Stimulated activated naive CD4-positive, alpha-beta T cell (primary cell): ENCODE data around the gene DNM1L.

Experiments used
- DNase-seq, 6 experiments: peaks; one replicate each; lab custom pipeline; 2025; lab: John Stamatoyannopoulos, UW

DNM1L gene

DNA sequence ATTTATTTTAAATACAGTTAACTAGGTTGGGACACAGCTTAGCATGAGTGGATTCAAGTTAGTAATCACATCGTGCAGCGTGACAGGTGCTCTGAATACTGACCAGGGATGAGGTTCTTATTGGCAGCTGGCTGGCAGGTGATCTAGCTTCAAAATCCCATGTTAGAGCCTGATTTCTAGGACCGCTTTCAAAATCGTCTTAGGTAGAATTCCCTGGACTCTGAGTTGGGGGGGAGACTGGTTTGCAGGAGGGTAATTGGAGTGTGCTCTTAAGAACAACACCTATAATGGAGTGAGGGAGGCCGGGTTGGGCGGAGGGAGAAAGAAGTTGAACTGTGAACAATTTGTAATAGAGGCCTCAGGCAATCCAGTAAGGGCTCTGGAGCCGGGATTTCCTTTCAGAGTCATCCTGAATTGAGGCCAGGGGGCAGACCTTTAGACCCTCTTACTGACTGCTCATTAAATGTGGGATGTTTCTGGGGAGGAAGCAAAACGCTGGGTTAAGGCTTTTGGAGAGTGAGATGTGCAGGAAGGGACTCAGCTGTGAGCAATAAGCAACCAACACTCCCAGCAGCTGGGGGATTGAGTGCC, 77.5 kb downstream of the DNM1L start:
- DNase-seq = no peak

DNA sequence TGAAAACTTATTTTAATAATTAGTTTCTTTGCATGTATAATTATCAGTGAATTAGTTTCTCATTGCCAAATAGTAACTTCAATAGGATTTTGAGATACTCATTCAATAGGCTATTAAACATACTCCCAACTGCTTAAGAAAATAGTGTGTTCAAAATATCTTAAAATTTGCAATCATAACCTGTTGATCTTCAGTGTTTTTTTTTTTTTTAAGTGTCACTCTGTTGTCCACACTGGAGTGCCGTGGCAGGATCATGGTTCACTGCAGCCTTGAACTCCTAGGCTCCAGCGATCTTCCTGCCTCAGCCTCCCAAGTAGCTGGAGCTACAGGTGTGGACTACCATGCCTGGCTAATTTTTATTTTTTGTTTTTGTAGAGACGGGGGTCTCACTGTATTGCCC, 78.1 kb downstream of the DNM1L start:
- DNase-seq = no peak

DNA sequence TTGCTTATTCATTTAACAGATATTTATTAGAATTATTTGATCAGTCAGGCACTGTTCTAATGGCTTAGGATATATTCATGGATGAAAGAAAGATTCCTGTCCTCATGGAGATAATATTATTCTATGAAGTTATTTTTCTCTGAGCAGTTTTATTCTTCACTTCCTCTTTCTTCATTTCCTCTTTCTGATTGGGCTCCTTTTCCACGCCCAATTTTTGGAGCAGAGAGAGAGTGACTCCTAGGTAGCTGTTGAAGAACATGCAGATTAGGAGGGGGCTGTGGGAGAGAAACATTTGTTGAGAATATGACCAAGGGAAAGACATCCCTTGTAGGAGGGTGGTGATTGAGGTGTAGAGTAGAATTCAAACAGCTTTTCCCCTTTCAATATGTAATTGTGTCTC, 82.6 kb downstream of the DNM1L start:
- DNase-seq = no peak

DNA sequence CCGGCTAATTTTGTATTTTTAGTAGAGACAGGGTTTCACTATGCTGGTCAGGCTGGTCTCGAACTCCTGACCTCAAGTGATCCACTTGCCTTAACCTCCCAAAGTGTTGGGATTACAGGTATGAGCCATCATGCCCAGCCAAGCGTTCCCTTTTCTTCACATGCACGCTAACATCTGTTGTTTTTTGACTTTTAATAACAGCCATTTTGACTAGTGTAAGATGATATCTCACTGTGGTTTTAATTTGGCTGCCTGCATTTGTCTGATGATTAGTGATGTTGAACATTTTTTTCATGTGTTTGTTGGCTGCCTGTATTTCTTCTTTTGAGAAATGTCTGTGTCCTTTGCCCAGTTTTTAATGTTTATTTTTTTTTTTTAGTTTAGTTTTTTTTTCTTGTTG, 86.8 kb downstream of the DNM1L start:
- no peak for DNase-seq

GRCh38 chr12:32768518-32768917, 89.4 kb downstream of the DNM1L start:
- no peak for DNase-seq

DNA sequence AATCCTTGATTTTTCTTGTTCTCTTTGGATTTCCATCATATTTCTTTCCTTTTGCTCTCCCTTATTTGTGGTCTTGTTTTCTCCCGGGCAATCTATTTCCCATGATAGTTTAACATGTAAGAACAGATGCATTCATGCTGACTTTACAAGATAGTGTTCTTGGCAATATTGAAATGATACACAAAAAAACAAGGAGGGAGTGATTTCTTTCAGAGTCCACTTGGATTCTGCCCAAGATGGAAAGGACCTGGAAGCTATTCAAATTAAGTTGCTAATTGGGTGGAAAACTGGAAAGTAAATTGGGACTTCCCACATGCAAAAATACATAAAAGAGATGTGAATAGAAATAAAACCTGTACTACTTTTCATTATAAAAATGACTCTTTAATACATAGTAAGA, 91.0 kb downstream of the DNM1L start:
- no peak for DNase-seq

GRCh38 chr12:32773691-32774090, 94.6 kb downstream of the DNM1L start:
- DNase-seq = no peak

DNA sequence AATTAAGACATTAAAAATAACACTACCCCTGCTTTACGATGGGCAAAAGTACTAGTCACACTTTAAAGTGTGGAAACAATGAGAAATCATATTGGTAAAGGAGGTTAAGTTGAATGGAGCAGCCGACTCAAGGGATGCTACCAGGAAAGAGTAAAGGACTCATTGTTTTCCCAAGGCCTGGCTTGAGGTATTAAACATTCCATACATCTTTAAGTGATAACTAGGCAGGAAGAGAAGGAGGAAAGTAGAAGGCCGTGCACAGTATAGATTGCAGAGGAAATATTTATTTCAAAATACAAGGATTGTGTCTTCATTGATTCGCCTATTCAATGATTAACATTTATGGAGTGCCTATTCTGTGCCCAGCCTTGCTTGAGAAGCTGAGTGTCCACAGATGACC, 97.2 kb downstream of the DNM1L start:
- DNase-seq = no peak

DNA sequence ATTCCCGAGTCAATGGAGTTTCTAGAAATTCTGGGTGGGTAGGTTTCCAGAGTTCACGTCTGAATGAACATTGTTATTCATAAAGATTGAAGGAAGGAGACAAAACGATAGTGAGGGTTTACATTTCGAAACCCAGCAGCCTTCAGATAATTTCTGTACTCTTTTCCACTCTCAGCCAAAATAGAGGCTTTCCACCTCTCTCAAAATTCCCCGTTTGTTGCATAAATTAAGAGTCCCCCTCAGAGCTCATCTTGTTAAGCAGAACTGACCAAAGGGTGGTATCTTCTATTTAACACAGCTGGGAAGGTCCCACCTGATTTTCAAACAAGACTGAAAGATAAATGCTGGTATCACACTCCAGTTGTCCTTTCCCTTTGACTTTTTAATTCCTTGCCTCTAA, 98.1 kb downstream of the DNM1L start:
- no peak for DNase-seq

DNA sequence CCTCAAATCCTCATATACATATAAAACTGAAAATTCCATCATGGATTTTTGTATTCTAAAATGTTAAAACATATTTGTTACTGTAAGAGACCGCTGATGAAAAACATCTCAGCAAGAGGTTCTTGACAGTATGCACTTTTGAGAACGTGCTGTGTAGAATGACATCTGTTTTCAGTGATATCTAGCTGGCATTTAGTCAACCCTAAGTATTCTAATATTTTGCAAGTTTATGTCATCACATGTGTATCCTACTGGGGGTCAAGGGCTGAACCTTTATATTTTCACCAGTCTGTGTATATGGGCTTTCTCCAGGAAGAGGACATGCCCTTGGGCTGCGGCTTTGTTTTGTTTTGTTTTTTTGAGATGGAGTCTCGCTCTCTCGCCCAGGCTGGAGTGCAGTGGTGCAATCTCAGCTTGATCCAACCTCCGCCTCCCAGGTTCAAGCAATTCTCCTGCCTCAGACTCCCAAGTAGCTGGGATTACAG, 98.6 kb downstream of the DNM1L start:
- DNase-seq = no peak

- DNase-seq = no peak
Observed at GRCh38 chr12:32780071-32780470, 101.0 kb downstream of the DNM1L start.

DNA sequence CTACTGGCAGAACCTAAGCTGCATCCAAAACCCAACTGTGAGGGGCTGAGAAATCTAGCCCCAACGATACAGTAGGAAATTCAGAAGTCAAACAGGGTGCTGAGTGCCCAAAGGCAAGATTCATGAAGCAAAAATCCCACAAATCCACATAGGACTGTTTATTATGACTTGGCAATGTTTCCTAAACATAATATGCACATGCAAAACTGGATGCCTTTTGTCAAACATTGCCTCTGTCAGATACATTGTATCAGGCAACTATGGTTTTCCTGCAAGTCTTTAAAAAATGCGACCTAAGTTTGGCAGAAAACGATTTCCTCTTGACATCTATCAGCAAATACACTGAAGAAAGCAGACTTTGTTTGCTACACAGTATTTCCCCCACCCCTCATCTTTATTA, 103.9 kb downstream of the DNM1L start:
- no peak for DNase-seq

GRCh38 chr12:32785557-32785956, 106.5 kb downstream of the DNM1L start:
- no peak for DNase-seq

DNA sequence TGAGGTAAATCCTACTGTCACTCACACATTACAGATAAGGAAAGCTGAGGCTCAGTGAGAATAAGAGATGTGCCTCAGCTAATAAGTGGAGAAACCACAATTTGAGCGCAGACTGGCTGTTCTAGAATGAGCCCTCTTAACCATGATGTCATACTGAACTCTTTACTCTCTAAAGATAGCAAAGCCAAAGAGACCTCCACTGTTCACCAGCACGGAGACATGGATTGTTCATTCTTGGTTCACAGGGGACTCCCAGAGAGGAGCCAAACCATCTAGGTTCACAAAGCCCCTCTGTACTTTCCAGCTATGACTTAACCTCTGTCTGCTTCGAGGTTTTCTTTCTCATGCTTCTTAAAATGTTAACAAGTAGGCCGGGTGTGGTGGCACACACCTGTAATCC, 109.3 kb downstream of the DNM1L start:
- DNase-seq = no peak

GRCh38 chr12:32789446-32789845, 110.3 kb downstream of the DNM1L start:
- no peak for DNase-seq

GRCh38 chr12:32789916-32790315, 110.8 kb downstream of the DNM1L start:
- no peak for DNase-seq

DNA sequence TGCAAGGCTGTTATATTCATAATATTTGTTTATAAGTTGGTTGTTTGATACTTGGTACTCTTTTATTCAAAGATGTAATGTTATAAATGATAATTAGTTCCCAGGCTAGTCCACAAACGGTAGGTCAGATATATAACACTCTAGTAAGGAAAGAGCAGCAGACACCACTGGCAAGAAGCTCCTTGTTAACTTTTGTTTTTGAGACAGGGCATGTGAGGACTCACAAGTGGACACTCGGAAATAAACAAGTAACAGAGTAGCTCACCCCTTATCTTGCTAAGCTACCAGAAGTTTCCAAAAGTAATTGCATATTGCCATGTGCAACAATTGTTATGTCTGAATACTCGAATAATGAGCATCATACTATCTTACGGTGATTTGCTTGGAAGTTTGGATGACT, 115.2 kb downstream of the DNM1L start:
- DNase-seq = no peak
